GM21526 (cell line): ENCODE results near the gene TNS3.

Experiments used
- ATAC-seq: cut with Tn5 transposase; IDR thresholded peaks from one replicate; pipeline ENCODE4 v1.9.1; 2021; ENCODE audit warnings: moderate library complexity; ENCODE audit not compliant: unreplicated experiment, low FRiP score

Gene TNS3

DNA sequence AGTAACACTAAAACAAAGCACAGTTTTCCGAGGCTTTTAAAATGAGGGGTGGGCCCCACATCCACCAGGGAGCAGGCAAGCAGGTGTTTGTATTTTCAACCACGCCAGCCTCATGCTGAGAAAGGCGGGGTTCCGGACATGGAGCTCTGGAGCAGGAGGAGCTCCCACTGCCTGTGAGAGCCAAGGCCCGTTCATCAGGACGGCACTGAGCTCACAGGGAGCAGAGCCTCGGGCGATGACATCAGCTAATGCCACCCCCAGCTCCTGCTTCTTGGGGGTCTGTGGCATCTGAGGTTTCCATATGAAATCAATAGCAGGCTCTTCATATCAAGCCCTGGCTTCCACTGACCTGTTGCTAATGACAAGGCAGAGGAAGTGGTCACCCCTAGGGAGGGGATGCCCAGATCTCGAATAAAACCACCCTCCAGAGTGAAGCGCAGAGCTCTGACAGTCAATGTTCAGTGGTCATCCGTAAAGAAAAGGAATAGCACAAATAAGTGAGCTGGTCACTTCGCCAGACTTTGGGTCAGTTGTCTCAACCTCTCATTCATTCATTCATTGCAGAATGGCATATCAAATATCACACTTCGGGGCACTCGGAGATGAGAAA, 89.1 kb downstream of the TNS3 start:
- no peak for ATAC-seq

DNA sequence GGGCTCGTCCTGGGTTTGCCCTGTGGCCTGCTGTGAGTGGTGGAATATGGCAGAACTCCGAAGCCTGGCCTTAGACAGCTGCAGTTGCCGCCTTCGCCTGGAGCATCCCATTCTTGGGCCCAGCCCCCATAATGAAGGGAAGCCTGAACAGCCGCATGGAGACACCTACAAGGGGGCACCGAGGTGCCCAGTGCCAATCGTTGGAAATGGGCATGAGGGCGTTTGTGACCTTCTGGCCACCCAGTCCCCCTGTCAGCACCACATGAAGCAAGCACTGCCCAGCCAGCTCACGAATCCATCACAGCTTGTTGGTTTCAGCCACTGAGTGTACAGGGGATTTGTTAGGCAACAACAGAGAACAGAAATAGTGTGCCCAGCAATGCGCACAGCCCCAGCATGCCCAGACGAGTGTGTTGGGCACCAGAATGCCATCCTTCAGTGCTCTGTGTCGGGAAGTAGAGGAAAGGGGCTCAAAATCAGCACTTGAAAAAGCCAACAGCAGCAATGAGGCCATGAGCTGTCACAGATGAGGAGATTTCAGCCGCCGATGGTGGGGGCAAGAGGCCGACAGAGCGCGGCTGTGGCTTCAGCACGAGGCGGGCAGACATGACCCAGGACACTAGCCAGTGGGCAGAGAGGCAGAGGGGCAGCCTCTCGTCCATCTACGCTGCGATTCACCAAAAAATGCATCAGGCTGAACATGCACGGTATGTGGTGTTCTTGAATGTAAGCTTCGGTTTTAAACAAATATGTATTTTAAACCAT, 91.2 kb downstream of the TNS3 start:
- no peak for ATAC-seq

DNA sequence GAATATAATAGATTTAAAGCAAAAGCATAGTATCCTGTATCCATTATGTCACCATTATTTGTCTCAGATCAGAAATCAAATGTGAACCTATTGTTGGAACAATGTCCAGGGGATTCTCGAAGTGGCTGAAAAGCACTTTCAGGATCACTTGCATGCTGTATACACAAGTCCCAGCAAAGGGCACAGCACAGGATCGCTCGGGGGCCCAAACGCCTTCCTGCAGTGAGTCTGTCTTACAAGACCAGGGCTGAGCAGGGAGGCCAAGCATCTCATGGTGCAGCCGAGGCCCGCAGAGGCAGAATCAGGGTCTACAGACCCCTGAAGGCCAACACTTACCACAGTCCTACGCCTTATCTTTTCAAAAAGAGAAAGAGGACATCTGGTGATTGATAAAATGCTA, 92.3 kb downstream of the TNS3 start:
- ATAC-seq: no peak

DNA sequence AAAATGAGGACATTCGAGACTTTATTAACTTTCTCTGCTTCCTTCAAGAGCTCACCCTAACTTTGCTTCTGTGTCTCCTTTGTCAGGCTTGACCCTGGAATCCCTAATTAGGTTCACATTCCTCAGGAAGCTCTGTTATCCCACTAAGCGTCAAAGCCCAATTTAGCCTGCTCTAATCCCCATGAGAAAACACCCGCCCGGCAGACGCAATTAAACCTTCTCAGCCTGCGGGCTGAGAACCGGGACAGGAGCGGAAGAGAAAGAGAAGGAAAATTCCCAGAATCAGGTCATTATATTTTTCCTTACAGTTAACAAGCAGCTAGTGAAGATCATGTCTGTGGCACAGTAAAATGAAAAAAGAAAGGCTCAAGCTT, 93.0 kb downstream of the TNS3 start:
- no peak for ATAC-seq

DNA sequence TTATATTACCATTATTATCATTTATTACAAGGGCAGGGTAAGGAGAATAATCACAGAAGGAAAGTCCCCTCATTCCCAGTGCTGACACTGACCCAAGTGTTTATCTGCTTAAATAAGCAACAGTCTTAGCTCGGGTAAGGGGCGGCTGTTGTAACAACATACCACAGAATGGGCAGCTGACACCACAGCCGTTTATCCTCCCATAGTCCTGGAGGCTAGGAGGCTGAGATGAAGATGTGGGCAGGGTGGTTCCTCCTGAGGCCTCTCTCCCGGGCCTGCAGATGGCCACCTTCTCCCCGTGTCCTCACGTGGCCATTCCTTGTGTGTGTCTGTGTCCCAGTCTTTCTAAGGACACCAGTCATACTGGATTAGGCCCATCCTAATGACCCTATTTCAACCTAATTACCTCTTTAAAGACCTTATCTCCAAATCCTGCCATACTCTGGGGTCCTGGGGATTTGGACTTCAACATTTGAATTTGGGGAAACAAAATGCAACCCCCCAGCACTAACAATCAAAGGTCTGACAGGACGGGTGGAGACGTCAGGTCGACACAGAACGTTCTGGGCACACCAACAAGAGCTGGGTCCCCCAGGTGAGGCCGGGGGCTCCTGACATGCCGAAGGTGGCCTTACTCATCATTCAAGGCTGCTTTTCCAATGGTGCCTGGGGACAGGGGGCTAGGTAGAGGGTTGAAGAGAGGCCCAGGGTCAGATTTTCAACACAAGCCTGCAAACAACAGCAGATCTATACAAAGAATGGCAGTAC, 93.5 kb downstream of the TNS3 start:
- no peak for ATAC-seq

DNA sequence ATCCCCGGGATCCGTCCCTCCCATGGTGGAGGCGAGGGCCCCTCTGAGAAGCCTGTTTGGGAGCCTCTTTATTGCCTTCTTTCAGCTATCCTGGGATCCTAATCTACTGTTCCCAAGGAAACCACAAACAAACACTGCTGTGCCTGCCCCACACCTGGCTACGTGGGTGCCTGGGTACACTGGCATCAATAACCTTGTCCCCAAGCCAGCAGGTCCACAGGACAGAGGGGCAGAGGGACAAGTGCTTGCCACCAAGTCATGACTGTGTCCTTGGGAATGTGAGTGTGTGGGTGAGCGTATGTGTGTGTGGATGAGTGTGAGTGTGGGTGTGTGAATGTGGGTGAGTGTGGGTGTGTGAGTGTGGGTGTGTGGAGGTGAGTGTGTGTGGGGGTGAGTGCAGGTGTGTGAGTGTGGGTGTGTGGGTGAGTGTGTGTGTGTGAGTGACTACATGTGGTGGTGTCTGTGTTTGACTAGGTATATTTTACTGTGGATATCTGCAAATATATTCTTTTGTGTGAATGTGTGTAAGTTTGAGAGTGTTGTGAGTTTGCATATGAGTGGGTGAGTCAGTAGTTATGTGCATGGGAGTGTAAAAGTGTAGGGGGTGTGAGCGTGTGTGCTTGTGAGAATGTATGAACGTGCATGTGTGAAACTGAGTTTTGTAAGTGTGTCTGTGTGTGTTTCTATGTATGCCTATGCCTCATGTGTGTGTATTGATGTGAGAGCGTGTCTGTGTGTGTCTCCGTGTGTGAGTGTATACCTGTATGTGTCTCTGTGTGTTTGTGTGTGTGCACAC, 96.1 kb downstream of the TNS3 start:
- no peak for ATAC-seq

DNA sequence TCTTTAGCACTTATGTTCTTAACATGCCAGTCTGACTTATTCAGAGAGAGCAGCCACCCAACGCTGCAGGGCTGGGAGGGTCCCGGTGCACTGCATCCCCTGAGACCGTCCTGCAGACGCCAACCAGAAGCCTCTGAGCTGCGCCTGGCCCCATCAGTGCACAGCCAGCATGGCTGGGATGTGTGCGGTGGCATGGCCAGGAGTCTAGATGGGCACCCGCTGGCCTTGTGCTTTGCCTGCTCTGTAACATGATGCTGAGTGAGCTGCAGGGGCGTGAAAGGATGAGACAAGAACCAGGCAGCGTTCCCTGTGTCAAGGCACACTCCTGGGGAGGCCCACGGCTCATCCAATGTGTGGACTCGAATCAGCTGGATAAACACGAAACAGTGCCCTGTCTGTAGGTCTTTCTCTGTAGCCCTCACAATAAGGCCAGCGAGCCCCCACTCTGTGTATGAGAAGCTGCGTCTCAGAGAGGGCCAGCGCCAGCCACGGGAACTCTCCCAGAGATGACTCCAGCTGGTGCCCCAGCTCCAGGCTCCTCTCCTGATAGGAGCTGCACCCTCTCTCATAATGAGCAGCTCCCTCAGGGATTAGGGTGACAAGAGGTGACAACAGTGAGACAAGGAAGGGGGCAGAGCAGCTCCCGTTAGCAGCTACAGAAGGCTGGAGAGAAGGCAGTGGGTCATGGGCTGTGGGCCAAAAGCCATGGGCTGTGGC, 96.8 kb downstream of the TNS3 start:
- no peak for ATAC-seq

DNA sequence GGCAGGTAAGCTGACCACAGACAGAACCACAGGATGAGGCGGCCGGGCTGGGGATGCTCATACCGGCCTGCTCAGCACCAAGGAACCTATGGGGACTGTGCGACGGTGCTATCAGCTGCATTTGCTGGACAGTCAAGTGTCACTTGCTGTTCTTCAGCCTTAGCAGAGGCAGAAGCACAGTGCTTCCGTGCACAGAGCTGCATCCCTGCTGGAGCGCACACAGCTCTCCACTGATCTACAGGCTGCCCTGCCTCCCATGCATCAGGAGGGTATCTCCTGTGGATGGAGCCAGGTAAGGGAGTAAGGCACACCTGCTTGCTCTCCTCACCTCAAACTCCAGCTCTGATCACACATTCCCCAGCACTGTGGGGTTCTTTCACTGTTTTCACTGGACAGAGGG, 97.5 kb downstream of the TNS3 start:
- no peak for ATAC-seq

DNA sequence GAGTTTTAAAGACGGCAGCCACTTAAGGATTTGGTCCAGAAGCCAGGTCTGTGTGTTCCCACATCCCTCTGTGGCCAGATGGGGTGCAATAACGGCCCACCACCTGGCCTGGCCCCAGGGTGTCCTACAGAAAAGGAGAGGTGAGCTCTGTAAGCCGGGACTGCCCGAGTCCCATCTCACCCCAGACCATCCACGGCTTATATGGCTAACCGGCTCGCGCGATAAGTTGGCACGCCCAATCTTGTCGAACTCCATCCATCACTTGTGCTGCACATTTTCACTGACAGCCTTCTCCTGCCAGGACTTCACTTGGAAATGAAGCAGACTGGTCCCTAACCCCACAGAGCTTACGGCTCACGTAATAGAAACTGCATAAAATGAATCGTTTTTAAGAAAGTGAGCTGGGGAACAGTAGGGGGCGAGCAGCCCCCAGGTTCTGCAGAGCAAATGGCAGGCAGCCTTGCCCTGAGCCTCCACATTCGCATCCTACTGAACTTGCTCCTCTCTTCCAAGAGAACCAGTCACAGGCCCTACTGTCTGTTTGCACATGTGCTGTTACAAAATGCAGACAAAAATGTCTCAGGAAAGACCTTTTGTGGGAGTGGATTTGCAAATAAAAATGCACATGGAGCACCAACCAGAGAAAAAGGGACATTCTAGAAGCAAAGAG, 98.2 kb downstream of the TNS3 start:
- ATAC-seq: no peak

DNA sequence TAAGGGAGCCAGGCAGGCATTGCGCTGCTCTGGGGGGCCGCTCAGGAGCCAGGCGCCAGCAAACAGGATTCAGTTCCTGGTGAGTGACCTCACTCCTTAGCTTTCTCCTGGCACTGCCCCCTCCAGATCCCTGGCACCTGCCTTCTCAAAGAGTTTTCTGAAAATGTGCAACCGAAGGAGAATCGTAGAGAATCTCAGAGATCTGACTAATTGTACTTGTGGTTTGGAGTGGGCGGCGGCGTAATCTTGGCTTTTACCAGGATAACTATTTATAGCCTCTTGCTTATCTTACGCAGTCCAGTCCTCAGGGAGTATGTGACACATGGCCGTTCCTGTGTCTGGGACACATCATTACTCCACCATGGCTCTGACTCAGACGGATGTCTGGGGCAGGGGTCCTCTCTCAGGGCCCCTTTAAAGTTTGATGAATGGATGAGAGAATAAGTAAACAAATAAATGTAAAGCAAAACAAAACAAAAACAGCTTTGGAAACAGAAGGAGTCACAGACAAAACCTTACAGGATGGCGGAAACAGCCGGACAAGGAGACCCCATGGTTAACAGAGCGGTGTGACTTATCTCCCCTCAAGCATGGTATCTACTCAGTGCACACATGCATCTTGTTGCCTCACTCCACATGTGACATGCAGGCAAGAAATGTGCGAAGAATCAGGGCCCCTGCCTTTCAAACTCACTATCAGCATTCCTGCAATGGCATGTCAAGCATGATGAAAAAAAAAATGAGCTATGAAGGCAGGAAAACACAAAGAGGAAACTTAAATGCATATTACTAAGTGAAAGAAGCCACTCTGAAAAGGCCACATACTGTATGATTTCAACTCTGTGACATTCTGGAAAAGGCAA, 99.7 kb downstream of the TNS3 start:
- ATAC-seq: no peak

DNA sequence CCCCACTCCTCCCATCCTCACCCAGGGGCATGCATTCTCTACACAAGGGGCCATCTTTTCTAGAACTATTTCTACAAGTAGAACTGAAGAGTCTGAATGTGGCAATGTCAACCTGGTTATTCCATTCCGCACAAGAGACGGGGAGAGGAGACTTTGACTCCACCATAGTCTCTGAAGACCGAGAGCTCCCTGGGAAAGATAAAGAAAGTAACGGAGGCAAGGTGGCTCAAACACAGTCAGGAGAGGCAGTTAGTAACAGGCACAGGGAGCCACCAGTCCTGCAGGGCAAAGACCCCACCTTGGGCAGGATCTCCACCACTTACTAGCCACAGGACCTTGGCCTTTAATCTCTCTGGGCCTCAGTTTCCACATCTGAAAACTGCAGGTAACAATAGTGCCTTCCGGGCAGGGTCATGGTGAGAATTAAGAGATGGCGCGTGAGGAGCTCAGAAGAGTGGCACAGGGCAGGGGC, 100.3 kb downstream of the TNS3 start:
- no peak for ATAC-seq

DNA sequence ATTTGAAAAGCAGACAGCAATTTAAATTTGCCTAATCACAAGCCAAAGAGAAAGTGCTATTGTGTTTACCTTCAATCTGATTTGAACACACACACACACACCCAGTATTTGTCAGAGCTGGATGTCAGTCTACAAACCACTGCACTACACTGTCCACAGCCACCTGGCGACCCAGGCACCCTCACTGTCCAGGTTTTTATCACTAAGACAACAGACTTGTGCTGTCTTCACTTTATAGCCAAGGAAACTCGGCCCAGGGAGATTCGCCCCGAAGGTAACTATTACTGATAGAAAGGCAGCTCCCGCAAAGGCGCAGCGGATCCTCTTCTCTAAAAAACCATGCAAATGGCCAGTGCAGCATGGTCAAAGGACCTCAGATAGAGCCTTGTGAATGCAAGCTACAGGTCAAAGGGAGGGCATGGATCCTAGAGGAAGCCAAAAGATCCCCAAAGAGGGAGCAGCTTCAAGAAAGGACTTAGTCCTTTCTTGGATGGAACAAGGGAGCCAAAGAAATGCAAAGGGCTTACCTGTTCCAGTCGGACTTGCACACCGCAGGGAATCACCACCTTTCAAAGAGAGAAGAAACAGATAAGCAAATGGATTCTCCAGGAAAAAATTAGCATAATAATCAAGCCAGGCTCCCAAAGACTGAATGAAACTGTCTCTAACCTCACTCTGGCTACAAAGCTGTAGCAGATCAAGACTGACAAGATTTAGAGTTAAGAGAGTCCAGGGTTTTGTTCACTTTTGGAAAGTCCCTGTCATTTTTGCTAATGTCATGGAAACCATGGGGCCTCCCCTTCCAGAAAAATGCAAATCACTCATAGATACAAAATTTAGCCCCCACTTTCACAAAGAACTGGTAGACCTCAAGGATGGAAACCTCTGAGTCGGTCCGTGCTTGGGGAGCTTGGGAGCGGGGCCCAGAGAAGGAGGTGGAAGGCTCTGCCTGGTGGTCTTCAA, 101.1 kb downstream of the TNS3 start:
- ATAC-seq: peak; percentile 55

DNA sequence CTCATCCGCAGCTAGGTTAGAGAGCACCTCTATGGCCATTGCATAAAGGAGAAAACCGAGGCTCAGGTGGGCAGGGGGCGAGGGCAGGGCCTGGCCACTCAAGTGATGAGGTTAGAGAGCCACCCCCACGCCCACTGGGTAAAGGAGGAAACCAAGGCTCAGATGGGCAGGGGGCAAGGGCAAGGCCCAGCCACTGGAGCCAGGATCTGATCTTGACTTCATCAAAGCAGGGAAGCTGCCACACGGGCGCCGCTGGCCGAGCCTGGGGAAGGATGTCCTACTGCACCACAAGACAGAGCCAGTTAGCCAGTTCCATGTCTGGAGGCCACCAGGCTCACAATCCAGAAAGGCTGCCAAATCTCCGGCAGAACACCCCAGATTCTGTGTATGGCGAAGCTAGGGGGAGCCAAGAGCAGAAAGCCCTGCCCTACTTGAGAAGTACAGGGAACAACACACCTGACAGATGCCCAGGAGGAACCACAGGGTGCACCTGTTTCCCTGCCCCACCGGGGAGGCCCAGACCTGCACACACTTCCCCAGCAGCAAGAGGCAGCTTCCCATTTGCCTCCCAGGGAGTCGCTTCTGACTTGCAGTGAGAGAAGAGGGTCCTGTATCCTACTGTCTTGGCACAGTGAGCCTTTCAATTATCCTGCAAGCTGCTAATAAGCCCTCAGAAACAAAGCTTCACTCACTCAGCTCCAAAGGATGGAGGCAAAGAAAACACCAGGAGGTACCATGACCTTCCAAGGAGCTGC, 101.9 kb downstream of the TNS3 start:
- ATAC-seq: no peak

DNA sequence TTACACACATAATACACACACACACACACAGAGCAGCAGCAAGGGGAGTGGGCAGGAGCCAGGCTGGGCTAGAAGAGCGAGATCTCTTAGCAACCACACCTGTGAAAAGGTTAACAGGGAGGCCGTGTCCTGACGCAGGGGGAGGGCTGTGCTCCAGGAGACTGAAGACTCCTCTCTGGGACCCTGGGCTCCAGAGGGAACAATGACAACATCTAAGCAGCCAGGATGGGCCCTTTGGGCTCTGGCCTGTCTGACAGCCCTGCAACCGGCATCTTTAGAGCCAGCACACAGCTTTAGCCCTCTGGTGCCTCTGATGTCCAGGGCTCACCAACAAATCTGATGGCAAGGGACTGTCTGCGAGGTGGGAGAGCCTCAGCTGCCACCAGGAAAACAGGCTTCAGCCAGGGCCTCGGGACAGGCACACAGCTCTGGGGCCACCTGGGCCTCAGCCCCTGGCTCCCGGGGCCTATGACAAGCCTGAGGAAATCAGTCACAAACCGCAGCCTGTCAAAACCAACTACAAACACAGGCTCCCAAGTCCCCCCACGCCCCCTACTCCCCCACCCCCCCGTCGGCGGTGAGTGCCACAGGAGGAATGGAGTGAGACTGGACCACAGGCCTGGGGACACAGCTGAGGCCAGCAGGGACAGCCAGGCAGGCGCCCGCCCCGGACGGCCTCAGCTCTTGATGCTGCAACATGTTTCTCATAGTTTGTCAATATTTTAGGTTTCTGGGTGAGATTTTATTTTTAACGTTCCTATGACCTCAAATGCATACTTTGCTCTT, 102.8 kb downstream of the TNS3 start:
- no peak for ATAC-seq

DNA sequence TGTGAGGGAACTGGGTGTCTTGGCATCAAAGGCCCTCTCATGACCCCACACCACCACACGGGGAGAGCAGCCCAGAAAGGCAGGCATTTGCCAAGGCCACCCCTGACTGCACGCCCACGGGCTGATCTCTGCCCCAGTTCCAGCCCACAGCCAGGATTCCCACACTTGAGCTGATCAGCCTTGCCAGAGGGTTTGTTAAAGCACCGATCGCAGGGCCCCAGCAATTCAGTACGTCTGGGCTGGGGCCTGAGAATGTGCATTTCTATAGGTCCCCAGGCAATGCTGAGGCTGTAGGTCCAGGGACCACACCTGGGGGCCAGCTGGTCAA, 103.9 kb downstream of the TNS3 start:
- ATAC-seq: no peak
